ENCODE data around the gene CNR2.
A peak's percentile ranks its signal among the peaks of the same experiment; 100 is the strongest.
"Not testable (repeated sequence)": the region's sequence is repeated elsewhere in the genome, so short reads cannot be mapped to it uniquely, and the experiment has no call there.

Gene CNR2

GRCh38 chr1:23826590-23826989, 86.6 kb downstream of the CNR2 start:
- not testable (repeated sequence) for DNase-seq

- DNase-seq = no peak
Observed at GRCh38 chr1:23825762-23826522, 87.2 kb downstream of the CNR2 start.

GRCh38 chr1:23825076-23825761, 87.9 kb downstream of the CNR2 start, which contains the start of gene HMGCL:
Gene HMGCL, minus strand, starts transcription at chr1:23825429. Its CDS starts 14 bp downstream, at chr1:23825415.
- DNase-seq = peak; percentile 82

- DNase-seq = no peak
Observed at GRCh38 chr1:23824711-23825075, 88.5 kb downstream of the CNR2 start.

GRCh38 chr1:23823767-23824166, 89.4 kb downstream of the CNR2 start:
- DNase-seq = no peak
